ENCODE results near the gene GATB.

Gene GATB

DNA sequence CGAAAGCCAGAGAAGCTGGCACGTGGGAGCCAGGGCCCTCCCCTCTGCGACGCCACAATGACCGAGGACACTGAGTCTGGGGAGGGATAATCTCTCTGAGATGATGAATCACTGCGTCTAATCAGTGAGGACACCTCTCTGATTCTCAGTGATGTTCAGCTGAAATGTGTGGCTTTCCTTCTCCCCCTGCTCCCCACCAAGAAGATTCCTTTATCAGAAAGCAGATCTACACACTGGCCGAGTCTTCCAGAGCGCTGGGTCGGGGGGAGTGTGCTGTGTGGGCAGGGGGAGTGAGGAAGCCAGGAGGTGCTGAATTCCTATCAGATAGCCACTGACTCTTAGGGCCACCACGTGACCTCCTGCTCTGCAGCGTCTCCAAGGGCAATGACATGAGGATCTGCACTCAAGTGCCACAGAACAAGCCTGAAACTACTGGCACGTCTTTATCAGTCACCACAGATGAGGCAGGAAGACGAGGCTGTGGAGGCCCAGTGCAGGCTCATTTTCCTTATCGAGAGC is 89.2 kb downstream of the GATB start:
- no peaks in the 10 kb centered on the region for H3K4me1 Mint-ChIP-seq (ENCODE audit: low read depth)
- no peaks in the 10 kb centered on the region for H3K27me3 Mint-ChIP-seq
- no peaks in the 10 kb centered on the region for H3K36me3 Mint-ChIP-seq (ENCODE audit: low read depth)
- H3K27ac Mint-ChIP-seq: no peak overlapping the region
- H3K4me3 Mint-ChIP-seq: no peak overlapping the region
- no peaks in the 10 kb centered on the region for H3K9me3 Mint-ChIP-seq

DNA sequence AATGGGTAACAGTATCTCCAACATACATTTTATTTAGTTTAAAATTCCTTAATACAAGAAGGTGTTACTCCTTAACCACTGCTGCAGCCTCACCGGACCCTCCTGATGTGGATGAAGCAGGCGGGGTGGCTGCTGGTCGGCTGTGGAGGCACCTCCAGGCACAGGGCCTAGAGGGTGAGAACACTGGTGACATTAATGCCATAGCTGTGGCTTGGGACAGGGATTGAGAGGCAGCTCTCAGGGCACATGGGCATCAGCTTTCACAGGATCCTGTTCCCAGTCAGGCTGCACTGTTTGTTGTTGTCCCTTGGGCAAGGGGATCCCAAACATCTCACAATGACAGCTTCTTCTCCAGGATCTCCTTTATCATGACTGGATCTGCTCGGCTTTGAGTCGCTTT is 90.0 kb downstream of the GATB start:
- Mint-ChIP-seq H3K27me3 (no peaks in the 10 kb centered on the region), H3K27ac (no peak overlapping the region), H3K9me3 (no peaks in the 10 kb centered on the region)

DNA sequence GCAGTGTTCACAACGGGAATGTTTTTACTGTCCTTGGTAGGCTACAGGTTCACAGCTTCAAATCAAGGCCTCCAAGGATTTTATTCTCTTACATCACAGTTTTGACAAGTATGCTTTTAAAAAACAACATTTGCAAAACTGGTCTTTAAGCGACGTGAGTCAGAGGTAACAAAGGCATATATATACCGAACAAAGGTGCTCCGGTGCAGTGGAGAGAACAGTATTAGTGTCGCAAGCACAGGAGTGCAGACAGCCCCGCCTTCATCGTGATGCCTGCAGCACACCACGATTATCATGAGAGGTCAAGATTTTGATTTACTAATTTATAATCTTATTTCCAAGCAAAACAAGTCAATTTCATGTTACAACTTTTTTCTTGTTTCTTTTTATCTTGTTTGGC is 90.8 kb downstream of the GATB start:
- Mint-ChIP-seq H3K4me3 (no peak overlapping the region), H3K27me3 (no peaks in the 10 kb centered on the region), H3K4me1 (ENCODE audit: low read depth) (no peaks in the 10 kb centered on the region), H3K36me3 (ENCODE audit: low read depth) (no peaks in the 10 kb centered on the region), H3K9me3 (no peaks in the 10 kb centered on the region), H3K27ac (no peak overlapping the region)

More for the DNA sequence above, 90.0 kb downstream of the GATB start:
- Mint-ChIP-seq H3K4me1 (ENCODE audit: low read depth) (no peaks in the 10 kb centered on the region), H3K36me3 (ENCODE audit: low read depth) (no peaks in the 10 kb centered on the region), H3K4me3 (no peak overlapping the region)

DNA sequence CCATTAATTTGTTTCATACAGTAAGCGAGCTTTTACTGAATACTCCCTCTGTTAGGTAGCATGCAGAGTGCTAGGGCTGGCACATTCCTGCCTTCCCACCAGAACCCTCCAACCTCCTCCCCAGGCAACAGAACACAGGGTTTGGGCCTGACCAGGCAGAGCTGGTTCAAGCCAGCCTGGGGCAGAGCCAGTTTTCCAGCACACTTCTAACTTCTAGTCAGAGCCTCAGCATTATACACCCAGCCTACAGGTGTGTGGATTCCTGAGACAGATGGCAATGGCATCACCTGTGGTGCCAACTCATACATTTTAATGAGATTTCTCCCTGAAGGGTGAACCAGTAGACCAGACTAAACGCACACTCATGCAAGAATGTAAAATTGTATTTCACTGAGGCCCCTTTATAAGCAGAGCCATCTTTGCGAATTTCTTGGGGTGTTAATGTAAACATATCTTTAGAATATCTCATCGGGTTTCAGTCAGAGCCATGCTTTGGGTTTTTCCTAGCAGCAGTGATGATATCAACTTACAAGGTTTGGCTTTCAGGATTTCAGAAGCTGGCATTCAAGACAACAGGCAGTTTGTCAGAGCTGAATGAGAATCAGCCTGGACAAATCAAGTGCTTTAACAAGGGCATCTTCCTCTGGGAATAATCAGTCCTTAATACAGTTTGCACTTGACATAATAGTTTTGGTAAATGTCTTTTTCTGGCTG is 92.0 kb downstream of the GATB start:
- no peaks in the 10 kb centered on the region for H3K27me3 Mint-ChIP-seq
- H3K9me3 Mint-ChIP-seq: no peaks in the 10 kb centered on the region
- H3K4me1 Mint-ChIP-seq (ENCODE audit: low read depth): no peaks in the 10 kb centered on the region
- no peak overlapping the region for H3K4me3 Mint-ChIP-seq
- no peaks in the 10 kb centered on the region for H3K36me3 Mint-ChIP-seq (ENCODE audit: low read depth)
- no peak overlapping the region for H3K27ac Mint-ChIP-seq

GRCh38 chr4:151667666-151668065 is 93.1 kb downstream of the GATB start:
- H3K36me3 Mint-ChIP-seq (ENCODE audit: low read depth): no peaks in the 10 kb centered on the region
- no peaks in the 10 kb centered on the region for H3K4me1 Mint-ChIP-seq (ENCODE audit: low read depth)
- H3K27me3 Mint-ChIP-seq: no peaks in the 10 kb centered on the region
- H3K27ac Mint-ChIP-seq: no peak overlapping the region
- no peak overlapping the region for H3K4me3 Mint-ChIP-seq
- H3K9me3 Mint-ChIP-seq: no peaks in the 10 kb centered on the region

DNA sequence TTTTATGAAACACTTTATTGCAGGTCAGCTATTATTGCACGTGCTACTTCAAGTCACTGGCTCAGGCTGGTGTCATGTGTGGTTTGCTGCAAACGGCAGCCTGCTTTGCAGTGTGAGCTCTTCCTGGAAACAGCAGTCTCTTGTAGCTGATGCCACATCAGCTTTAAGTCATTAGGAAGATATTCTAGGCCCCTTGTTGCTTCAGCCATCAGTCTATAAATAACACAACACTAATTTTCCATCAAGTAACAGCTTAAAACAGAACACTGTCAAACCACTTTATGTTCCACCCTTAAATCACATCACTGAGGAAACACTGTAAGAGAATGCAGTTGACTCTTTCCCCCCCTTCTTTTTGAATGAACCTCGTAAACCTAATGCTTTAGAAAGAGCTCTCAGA is 93.8 kb downstream of the GATB start:
- H3K36me3 Mint-ChIP-seq (ENCODE audit: low read depth): no peaks in the 10 kb centered on the region

DNA sequence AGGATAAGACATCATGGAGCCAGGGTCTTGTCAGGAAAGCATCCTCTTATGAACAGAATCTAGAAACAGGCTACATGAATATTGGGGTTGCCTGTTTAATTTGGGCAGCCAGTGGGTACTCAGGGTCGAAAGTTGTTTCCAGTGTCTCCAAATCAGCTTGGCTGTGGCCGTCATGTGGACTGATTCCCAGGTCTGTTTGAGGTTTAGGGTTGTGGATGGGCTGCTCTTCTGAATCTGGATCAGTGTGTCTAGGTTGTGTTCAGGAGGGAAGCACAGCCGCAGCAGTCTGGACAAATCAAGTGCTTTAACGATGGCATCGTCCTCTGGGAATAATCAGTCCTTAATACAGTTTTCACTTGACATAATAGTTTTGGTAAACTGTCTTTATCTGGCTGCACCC is 94.3 kb downstream of the GATB start:
- Mint-ChIP-seq H3K36me3 (ENCODE audit: low read depth) (no peaks in the 10 kb centered on the region), H3K4me1 (ENCODE audit: low read depth) (no peaks in the 10 kb centered on the region)

More for the DNA sequence above, 93.8 kb downstream of the GATB start:
- H3K4me1 Mint-ChIP-seq (ENCODE audit: low read depth): no peaks in the 10 kb centered on the region
- H3K27me3 Mint-ChIP-seq: no peaks in the 10 kb centered on the region
- no peak overlapping the region for H3K27ac Mint-ChIP-seq
- H3K9me3 Mint-ChIP-seq: no peaks in the 10 kb centered on the region
- no peak overlapping the region for H3K4me3 Mint-ChIP-seq

GRCh38 chr4:151665785-151666127 is 95.1 kb downstream of the GATB start:
- no peaks in the 10 kb centered on the region for H3K4me1 Mint-ChIP-seq (ENCODE audit: low read depth)
- H3K4me3 Mint-ChIP-seq: no peak overlapping the region

More for the DNA sequence above, 94.3 kb downstream of the GATB start:
- no peaks in the 10 kb centered on the region for H3K9me3 Mint-ChIP-seq
- no peaks in the 10 kb centered on the region for H3K27me3 Mint-ChIP-seq
- H3K27ac Mint-ChIP-seq: no peak overlapping the region
- no peak overlapping the region for H3K4me3 Mint-ChIP-seq

GRCh38 chr4:151665022-151665784 is 95.6 kb downstream of the GATB start:
- no peaks in the 10 kb centered on the region for H3K4me1 Mint-ChIP-seq (ENCODE audit: low read depth)
- H3K4me3 Mint-ChIP-seq: no peak overlapping the region
- no peaks in the 10 kb centered on the region for H3K36me3 Mint-ChIP-seq (ENCODE audit: low read depth)
- no peaks in the 10 kb centered on the region for H3K9me3 Mint-ChIP-seq
- no peak overlapping the region for H3K27ac Mint-ChIP-seq
- H3K27me3 Mint-ChIP-seq: no peaks in the 10 kb centered on the region

More at GRCh38 chr4:151665785-151666127, 95.1 kb downstream of the GATB start:
- H3K27ac Mint-ChIP-seq: no peak overlapping the region
- H3K9me3 Mint-ChIP-seq: no peaks in the 10 kb centered on the region
- H3K27me3 Mint-ChIP-seq: no peaks in the 10 kb centered on the region
- H3K36me3 Mint-ChIP-seq (ENCODE audit: low read depth): no peaks in the 10 kb centered on the region

GRCh38 chr4:151664289-151664688 is 96.5 kb downstream of the GATB start:
- Mint-ChIP-seq H3K27ac (no peak overlapping the region), H3K4me1 (ENCODE audit: low read depth) (peaks cover 5% of the 10 kb centered on the region)

GRCh38 chr4:151663109-151663508 is 97.7 kb downstream of the GATB start:
- H3K9me3 Mint-ChIP-seq: no peaks in the 10 kb centered on the region
- H3K4me3 Mint-ChIP-seq: no peak overlapping the region

More at GRCh38 chr4:151664289-151664688, 96.5 kb downstream of the GATB start:
- H3K36me3 Mint-ChIP-seq (ENCODE audit: low read depth): no peaks in the 10 kb centered on the region
- H3K27me3 Mint-ChIP-seq: no peaks in the 10 kb centered on the region
- H3K9me3 Mint-ChIP-seq: no peaks in the 10 kb centered on the region
- no peak overlapping the region for H3K4me3 Mint-ChIP-seq

DNA sequence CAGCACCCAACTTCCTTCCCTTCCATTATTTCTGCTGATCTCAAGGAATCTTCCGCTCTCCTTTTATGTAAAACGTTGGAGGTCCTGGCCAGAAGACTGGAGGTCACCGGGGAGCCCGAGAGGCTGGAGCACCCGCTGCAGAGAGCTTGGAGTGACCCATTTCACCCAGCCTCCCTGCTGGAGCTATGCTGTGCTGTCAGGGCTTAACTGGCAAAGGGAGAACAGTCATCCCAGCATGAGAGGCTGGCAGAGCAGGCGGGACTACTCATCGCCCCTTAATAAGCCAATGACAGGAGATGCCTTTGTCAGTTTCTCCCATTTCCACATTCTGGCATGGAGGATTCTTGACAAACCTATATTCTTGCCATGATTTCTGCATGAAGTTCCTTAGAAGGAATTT is 98.9 kb downstream of the GATB start:
- Mint-ChIP-seq H3K9me3 (no peaks in the 10 kb centered on the region), H3K4me1 (ENCODE audit: low read depth) (peaks cover 9% of the 10 kb centered on the region), H3K27ac (no peak overlapping the region), H3K36me3 (ENCODE audit: low read depth) (no peaks in the 10 kb centered on the region), H3K4me3 (no peak overlapping the region), H3K27me3 (no peaks in the 10 kb centered on the region)

More at GRCh38 chr4:151663109-151663508, 97.7 kb downstream of the GATB start:
- Mint-ChIP-seq H3K36me3 (ENCODE audit: low read depth) (no peaks in the 10 kb centered on the region), H3K4me1 (ENCODE audit: low read depth) (peaks cover 9% of the 10 kb centered on the region), H3K27ac (no peak overlapping the region), H3K27me3 (no peaks in the 10 kb centered on the region)

GRCh38 chr4:151660676-151661075 is 100.1 kb downstream of the GATB start:
- Mint-ChIP-seq H3K4me1 (ENCODE audit: low read depth) (peaks cover 9% of the 10 kb centered on the region), H3K27ac (no peak overlapping the region), H3K9me3 (no peaks in the 10 kb centered on the region), H3K36me3 (ENCODE audit: low read depth) (no peaks in the 10 kb centered on the region), H3K27me3 (no peaks in the 10 kb centered on the region), H3K4me3 (no peak overlapping the region)

- H3K27me3 Mint-ChIP-seq: no peaks in the 10 kb centered on the region
- peak overlapping the region; percentile 33 for H3K27ac Mint-ChIP-seq
- H3K9me3 Mint-ChIP-seq: no peaks in the 10 kb centered on the region
- H3K4me3 Mint-ChIP-seq: no peak overlapping the region
- peaks cover 9% of the 10 kb centered on the region for H3K4me1 Mint-ChIP-seq (ENCODE audit: low read depth)
- no peaks in the 10 kb centered on the region for H3K36me3 Mint-ChIP-seq (ENCODE audit: low read depth)
Measured at GRCh38 chr4:151659601-151660364, 101.0 kb downstream of the GATB start.
